Measurements from ENCODE around the gene ASB18. TPM values are rescaled to one million over a fixed set of nuclear protein-coding genes. Genes with fewer than 3 reads are reported as not detected.

The ASB18 gene
- total RNA-seq, 4 donors from 2014 or later: not detected

DNA sequence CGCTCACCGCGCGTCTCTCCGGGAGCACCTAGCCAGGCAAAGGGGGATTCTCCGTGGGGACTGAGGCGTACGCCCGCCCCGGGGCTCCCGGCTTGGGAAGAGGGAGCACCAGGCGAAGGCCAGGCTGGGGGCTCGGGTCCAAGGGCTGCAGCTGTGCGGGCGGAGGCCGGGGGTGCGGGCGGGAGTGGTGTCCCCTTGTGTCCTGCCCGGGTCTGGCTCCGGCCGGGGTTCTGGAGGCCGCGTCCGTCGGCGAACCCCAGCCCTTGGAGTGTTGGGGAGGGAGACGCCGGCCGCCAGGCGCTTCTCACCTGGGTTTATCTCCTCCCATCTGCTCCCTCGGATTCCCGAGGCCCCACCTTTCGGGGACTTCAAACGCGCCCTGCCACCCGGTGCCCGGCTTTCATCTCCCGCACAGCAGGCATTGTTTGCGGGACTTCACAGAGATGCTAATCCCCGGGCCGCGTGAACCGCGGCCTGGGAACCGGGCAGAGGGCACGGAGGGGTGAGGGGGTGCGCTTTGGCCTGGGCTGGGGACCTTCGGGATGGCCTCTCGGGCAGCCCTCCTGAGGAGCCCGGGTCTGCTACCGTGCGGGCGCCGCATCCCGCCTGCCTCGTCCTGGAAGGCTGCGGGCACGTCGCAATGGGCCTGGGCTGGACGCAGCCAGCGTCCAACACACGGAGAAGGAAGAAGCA, 91.0 kb downstream of the ASB18 start:
- Histone ChIP-seq H3K27me3 (peaks cover 0 to 100% of the 10 kb centered on the region in 2 donors), H3K9me3 (no peaks in the 10 kb centered on the region), H3K36me3 (no peaks in the 10 kb centered on the region), H3K4me3 (no peak overlapping the region), H3K4me1 (peaks cover 0 to 58% (median 21%) of the 10 kb centered on the region in 4 donors), H3K27ac (no peak overlapping the region)
- no peak for DNase-seq (ENCODE audit: low spot score in 2 of 2)
- 10 to 17% methylated on average over 24 to 34 of the region's 62 CpGs for WGBS, 2 donors
- TF ChIP-seq POLR2A (IDR thresholded peaks at IDR 0.05) (no peak), EP300 (IDR thresholded peaks at IDR 0.05) (no peak)
- TF ChIP-seq, protein P1, sequence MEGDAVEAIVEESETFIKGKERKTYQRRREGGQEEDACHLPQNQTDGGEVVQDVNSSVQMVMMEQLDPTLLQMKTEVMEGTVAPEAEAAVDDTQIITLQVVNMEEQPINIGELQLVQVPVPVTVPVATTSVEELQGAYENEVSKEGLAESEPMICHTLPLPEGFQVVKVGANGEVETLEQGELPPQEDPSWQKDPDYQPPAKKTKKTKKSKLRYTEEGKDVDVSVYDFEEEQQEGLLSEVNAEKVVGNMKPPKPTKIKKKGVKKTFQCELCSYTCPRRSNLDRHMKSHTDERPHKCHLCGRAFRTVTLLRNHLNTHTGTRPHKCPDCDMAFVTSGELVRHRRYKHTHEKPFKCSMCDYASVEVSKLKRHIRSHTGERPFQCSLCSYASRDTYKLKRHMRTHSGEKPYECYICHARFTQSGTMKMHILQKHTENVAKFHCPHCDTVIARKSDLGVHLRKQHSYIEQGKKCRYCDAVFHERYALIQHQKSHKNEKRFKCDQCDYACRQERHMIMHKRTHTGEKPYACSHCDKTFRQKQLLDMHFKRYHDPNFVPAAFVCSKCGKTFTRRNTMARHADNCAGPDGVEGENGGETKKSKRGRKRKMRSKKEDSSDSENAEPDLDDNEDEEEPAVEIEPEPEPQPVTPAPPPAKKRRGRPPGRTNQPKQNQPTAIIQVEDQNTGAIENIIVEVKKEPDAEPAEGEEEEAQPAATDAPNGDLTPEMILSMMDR (IDR thresholded peaks at IDR 0.05): no peak

DNA sequence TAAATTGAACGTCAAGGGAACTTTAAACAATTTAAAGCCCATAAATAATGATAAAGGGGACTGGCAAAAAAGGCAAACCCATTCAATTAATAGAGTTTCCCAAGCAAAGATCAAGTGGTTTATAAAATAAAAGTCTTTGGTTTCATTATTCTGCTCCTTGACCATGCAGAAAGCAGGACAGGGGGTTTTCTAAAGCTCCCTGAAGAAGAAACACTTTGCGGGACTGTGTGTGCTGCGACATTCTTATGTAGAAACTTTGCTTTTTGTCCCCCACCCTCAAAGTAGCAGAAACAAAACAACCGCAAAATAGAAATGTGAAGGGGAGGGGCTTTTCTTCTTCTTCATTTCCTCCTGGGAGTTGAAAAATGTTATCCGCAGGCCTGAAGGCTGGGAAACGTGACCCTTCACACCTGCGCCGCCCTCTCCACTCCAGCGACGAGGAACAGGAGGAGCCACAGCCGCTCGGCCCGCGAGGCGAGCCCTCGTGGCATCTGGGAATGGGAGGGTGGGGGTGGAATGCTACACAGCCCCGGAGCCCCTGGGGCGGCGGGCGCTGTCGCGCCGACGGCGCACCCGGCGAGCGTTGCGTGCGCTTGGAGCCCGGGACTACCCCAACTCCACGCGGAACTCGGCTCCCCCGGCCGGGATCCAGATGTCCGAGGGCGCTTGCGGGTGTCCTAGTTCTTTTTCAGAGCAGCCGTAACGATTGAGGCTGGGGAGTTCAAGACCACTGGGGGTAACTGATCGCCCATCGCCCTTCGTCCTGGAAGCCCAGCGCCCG, 91.8 kb downstream of the ASB18 start:
- peaks cover 0 to 58% (median 17%) of the 10 kb centered on the region in 4 donors for H3K4me1 ChIP-seq
- H3K36me3 ChIP-seq: no peaks in the 10 kb centered on the region
- no peaks in the 10 kb centered on the region for H3K9me3 ChIP-seq
- TF ChIP-seq POLR2A (IDR thresholded peaks at IDR 0.05) (no peak), EP300 (IDR thresholded peaks at IDR 0.05) (no peak)
- TF ChIP-seq, protein P1 (IDR thresholded peaks at IDR 0.05): no peak
- H3K27me3 ChIP-seq: peaks cover 5 to 94% of the 10 kb centered on the region in 2 donors
- WGBS, 2 donors: 9 to 12% methylated on average over 12 to 16 of the region's 46 CpGs
- no peak for DNase-seq (ENCODE audit: low spot score in 2 of 2)
- no peak overlapping the region for H3K4me3 ChIP-seq
- no peak overlapping the region for H3K27ac ChIP-seq

DNA sequence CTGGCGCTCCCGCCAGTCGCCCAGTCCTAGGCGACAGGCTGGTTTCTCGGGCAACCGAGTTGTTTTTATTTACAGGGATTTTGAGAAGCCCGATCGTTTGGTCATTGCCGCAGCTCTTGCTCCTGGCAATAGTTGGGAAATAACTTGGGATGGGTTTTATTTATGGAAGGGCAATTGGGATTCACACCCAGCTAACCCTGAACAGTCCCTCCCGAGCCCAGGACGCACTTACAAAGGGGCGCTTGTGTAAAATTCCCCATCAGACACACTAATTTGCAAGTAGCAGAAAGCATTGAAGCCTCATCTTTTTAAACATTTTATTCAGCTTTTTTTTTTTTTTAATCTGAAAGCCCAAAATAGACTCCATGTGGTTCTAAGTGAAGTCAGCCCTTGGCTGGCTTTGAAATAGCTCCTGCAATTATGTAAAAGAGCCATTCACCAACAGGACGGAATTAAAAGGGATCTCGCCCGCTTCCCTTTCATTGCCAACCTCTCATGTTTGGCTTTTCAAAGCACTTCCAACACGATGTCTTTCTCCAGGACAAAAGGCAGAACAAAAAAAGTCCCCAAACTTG, 92.4 kb downstream of the ASB18 start:
- Histone ChIP-seq H3K27me3 (peaks cover 5 to 94% of the 10 kb centered on the region in 2 donors), H3K27ac (no peak overlapping the region)
- WGBS, 2 donors: 8 to 9% methylated on average over 14 to 16 of the region's 16 CpGs

DNA sequence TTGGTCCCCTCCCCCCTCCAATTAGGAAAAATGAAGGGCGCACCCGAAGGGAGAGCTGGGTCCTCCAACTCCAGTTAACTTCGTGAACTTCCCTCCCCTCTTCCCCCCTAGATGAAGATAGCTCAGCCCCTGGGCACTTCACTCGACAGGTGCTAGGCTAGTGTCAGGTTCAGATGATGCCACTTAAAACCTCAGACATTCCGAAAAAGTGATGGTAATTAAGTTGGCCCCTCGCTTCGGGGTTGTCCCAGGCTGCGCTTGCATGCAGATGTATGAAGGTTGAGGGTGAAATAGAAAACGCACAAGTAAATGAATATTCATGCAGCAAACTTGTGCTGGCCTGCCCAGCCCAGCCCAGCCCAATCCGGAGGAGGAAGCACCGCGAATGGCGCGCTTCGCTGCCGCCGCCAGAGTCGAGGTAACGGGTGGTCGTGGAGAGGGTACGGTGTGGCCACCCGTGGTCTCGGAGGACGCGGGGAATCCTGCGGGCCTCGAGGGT, 93.0 kb downstream of the ASB18 start:
- Histone ChIP-seq H3K27me3 (peaks cover 5 to 94% of the 10 kb centered on the region in 2 donors), H3K36me3 (no peaks in the 10 kb centered on the region), H3K4me1 (peaks cover 0 to 70% (median 29%) of the 10 kb centered on the region in 4 donors), H3K9me3 (no peaks in the 10 kb centered on the region), H3K4me3 (no peak overlapping the region), H3K27ac (no peak overlapping the region)
- DNase-seq (ENCODE audit: low spot score in 2 of 2): no peak
- TF ChIP-seq, protein P1 (IDR thresholded peaks at IDR 0.05): no peak
- no peak for TF ChIP-seq EP300 (IDR thresholded peaks at IDR 0.05)
- WGBS, 2 donors: 5 to 9% methylated on average over 25 to 27 of the region's 27 CpGs

More for the DNA sequence above, 92.4 kb downstream of the ASB18 start:
- Histone ChIP-seq H3K4me1 (peaks cover 0 to 64% (median 23%) of the 10 kb centered on the region in 4 donors), H3K4me3 (no peak overlapping the region), H3K36me3 (no peaks in the 10 kb centered on the region), H3K9me3 (no peaks in the 10 kb centered on the region)
- DNase-seq (ENCODE audit: low spot score in 2 of 2): no peak
- TF ChIP-seq EP300 (IDR thresholded peaks at IDR 0.05): no peak
- TF ChIP-seq, protein P1 (IDR thresholded peaks at IDR 0.05): no peak
- TF ChIP-seq POLR2A (IDR thresholded peaks at IDR 0.05): no peak

All from tibial nerve (tissue), 4 donors.